CD14-positive monocyte (primary cell): ENCODE results near the gene AHCTF1. TPM values are rescaled to one million over a fixed set of nuclear protein-coding genes. Genes with fewer than 3 reads are reported as not detected.
A peak's percentile ranks its signal among the peaks of the same experiment; 100 is the strongest.
"Not testable (repeated sequence)": the region's sequence is repeated elsewhere in the genome, so short reads cannot be mapped to it uniquely, and the experiment has no call there.

Source experiments
- DNase-seq, 3 donors: peaks; one replicate each; pipeline ENCODE4 v3.0.0-alpha.2; 2011 to 2022
- H2AFZ ChIP-seq: 2 replicates; pipeline ENCODE4 v1.6.0; 2012; ENCODE audit warnings: mild to moderate bottlenecking, low read depth, low read length, inconsistent platforms; ENCODE audit not compliant: insufficient read depth, poor library complexity, severe bottlenecking
- H3K27ac ChIP-seq, 2 donors: 1 replicate in 1 of 2; 2 replicates in 1 of 2; pipeline ENCODE4 v1.5.1; 2012 to 2013; ENCODE audit warnings: low read length in 2 of 2, control low read depth in 1 of 2, inconsistent platforms in 1 of 2, low read depth in 1 of 2, mild to moderate bottlenecking in 1 of 2
- H3K27me3 ChIP-seq, 2 donors: one replicate each; pipeline versions ENCODE4 v1.6.0 to v1.6.1; 2011 to 2013; ENCODE audit warnings: low read length in 2 of 2; ENCODE audit not compliant: control insufficient read depth in 2 of 2, insufficient read depth in 2 of 2
- H3K36me3 ChIP-seq, 2 donors: replicated peaks in 1 of 2; 1 replicate in 1 of 2; 2 replicates in 1 of 2; pipeline versions ENCODE4 v1.5.1 to v1.6.1; 2012 to 2013; ENCODE audit warnings: low read length in 2 of 2, control low read depth in 1 of 2, inconsistent platforms in 1 of 2, mild to moderate bottlenecking in 1 of 2; ENCODE audit not compliant: insufficient read depth in 2 of 2, control insufficient read depth in 1 of 2
- H3K4me1 ChIP-seq, 2 donors: 1 replicate in 1 of 2; 2 replicates in 1 of 2; pipeline versions ENCODE4 v1.5.1 to v1.6.1; 2012 to 2013; ENCODE audit warnings: low read length in 2 of 2, control low read depth in 1 of 2, inconsistent platforms in 1 of 2, mild to moderate bottlenecking in 1 of 2, moderate library complexity in 1 of 2; ENCODE audit not compliant: insufficient read depth in 2 of 2, control insufficient read depth in 1 of 2
- H3K4me2 ChIP-seq: replicated peaks from 2 replicates; pipeline ENCODE3; 2012; ENCODE audit warnings: low read length, moderate library complexity, mild to moderate bottlenecking; ENCODE audit not compliant: poor library complexity, severe bottlenecking; ENCODE audit errors: extremely low read depth
- H3K4me3 ChIP-seq, 3 experiments: fragments of 200-600 bp in 1 of 3; sonication (generic) in 1 of 3; replicated peaks in 1 of 3; 1 replicate in 2 of 3; 2 replicates in 1 of 3; pipeline ENCODE4 v1.5.1; 2011 to 2013; ENCODE audit warnings: low read length in 3 of 3, mild to moderate bottlenecking in 3 of 3, control low read depth in 2 of 3, low read depth in 2 of 3, inconsistent platforms in 1 of 3, moderate library complexity in 1 of 3
- H3K79me2 ChIP-seq: 2 replicates; pipeline ENCODE4 v1.6.0; 2012; ENCODE audit warnings: mild to moderate bottlenecking, control low read depth, inconsistent platforms, low read length, moderate library complexity; ENCODE audit not compliant: insufficient read depth
- H3K9ac ChIP-seq: 2 replicates; pipeline ENCODE4 v1.6.0; 2017; ENCODE audit warnings: low read length, mild to moderate bottlenecking; ENCODE audit not compliant: insufficient read depth, poor library complexity, severe bottlenecking
- H3K9me3 ChIP-seq, 2 donors: replicated peaks in 1 of 2; 1 replicate in 1 of 2; 2 replicates in 1 of 2; pipeline versions ENCODE4 v1.5.1 to v1.6.1; 2012 to 2013; ENCODE audit warnings: low read length in 2 of 2, control low read depth in 1 of 2; ENCODE audit not compliant: control insufficient read depth in 1 of 2, insufficient read depth in 1 of 2
- H4K20me1 ChIP-seq: 2 replicates; pipeline ENCODE4 v1.6.0; 2012; ENCODE audit warnings: mild to moderate bottlenecking, low read length, control low read depth, moderate library complexity; ENCODE audit not compliant: insufficient read depth
- H3K27ac Mint-ChIP-seq, 7 donors: one replicate each; pipeline ENCODE4 v1.8.0; 2020; ENCODE audit warnings: mild to moderate bottlenecking in 7 of 7, mixed read lengths in 7 of 7, moderate library complexity in 6 of 7, inconsistent platforms in 2 of 7
- H3K27me3 Mint-ChIP-seq, 3 donors: one replicate each; pipeline ENCODE4 v1.8.0; 2021 to 2022; ENCODE audit warnings: low read depth in 3 of 3, mild to moderate bottlenecking in 3 of 3, mixed read lengths in 3 of 3, moderate library complexity in 3 of 3, inconsistent platforms in 1 of 3
- H3K36me3 Mint-ChIP-seq, 2 donors: one replicate each; pipeline ENCODE4 v1.8.0; 2020; ENCODE audit warnings: mixed read lengths in 2 of 2, inconsistent platforms in 1 of 2, mild to moderate bottlenecking in 1 of 2
- H3K4me1 Mint-ChIP-seq: one replicate; pipeline ENCODE4 v1.8.0; 2020; ENCODE audit warnings: mild to moderate bottlenecking, mixed read lengths
- H3K4me3 Mint-ChIP-seq, 2 donors: one replicate each; pipeline ENCODE4 v1.8.0; 2020; ENCODE audit warnings: mild to moderate bottlenecking in 2 of 2, mixed read lengths in 2 of 2, moderate library complexity in 1 of 2
- H3K9me3 Mint-ChIP-seq, 7 donors: one replicate each; pipeline ENCODE4 v1.8.0; 2020 to 2022; ENCODE audit warnings: mixed read lengths in 7 of 7, mild to moderate bottlenecking in 6 of 7, moderate library complexity in 6 of 7, inconsistent platforms in 2 of 7
- WGBS: methylation state at CpG from one replicate; pipeline ENCODE4 v1.1.5; 2013; ENCODE audit warnings: missing lambda C conversion rate; ENCODE audit not compliant: insufficient coverage; 5-methylcytosine and 5-hydroxymethylcytosine counted together
- intact Hi-C, 2 donors: fragments of 100-400 bp; cut with micrococcal nuclease; formaldehyde crosslinking; loops; one replicate each; pipeline versions ENCODE4 v1.15.0 to v1.15.1; 2023
- polyA plus RNA-seq, 3 donors: library from polyadenylated mRNA; depleted of rRNA in 1 of 3; unstranded in 2 of 3; stranded (reverse) in 1 of 3; fragments of 300-500 nt in 2 of 3; fragments of >200 nt in 1 of 3; fragmentation: Illumina TruSeq in 2 of 3; gene quantifications; 1 replicate in 2 of 3; 2 replicates in 1 of 3; pipeline ENCODE4 v1.2.3, GENCODE V29; 2012 to 2021
- TF ChIP-seq, protein P1 (sequence below): fragments of 200-600 bp; IDR thresholded peaks from one replicate; pipeline ENCODE4 v1.8.0; 2022; ENCODE audit warnings: antibody characterized with exemption, mild to moderate bottlenecking

AHCTF1 gene
- polyA plus RNA-seq, 3 donors = 2.4 to 8.8 (median 5.4) TPM

DNA sequence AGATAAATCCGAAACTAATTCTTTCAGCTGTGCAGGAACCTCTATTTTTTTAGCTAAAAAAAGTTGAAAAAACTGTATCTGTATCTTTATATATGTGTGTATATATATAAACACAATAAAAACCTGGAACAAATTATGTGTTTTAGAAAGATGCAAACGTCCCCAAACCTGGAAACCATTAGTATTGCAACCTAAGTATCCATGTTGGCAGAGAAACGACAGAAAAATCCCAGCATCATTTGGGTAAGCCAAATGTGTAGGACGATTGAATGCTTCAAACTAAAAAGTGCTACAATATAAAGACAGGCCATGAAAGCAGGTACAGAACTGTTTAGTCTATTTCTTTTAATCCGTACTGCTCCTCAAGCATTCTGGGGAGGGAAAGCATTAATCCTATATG, 87.9 kb downstream of the AHCTF1 start:
- H3K36me3 ChIP-seq = peaks cover 42 to 90% of the 10 kb centered on the region in 2 donors
- Mint-ChIP-seq H3K4me1 (peaks cover 2% of the 10 kb centered on the region), H3K36me3 (peaks cover 51 to 75% of the 10 kb centered on the region in 2 donors), H3K27ac (no peak overlapping the region), H3K4me3 (no peak overlapping the region), H3K9me3 (no peaks in the 10 kb centered on the region), H3K27me3 (no peaks in the 10 kb centered on the region)
- no CpG with 5 or more reads among the region's 5 CpGs for WGBS
- H3K4me2 ChIP-seq = no peak overlapping the region
- H3K79me2 ChIP-seq = no peaks in the 10 kb centered on the region
- H2AFZ ChIP-seq = no peak overlapping the region
- no peaks in the 10 kb centered on the region for H3K9me3 ChIP-seq
- TF ChIP-seq, protein P1, sequence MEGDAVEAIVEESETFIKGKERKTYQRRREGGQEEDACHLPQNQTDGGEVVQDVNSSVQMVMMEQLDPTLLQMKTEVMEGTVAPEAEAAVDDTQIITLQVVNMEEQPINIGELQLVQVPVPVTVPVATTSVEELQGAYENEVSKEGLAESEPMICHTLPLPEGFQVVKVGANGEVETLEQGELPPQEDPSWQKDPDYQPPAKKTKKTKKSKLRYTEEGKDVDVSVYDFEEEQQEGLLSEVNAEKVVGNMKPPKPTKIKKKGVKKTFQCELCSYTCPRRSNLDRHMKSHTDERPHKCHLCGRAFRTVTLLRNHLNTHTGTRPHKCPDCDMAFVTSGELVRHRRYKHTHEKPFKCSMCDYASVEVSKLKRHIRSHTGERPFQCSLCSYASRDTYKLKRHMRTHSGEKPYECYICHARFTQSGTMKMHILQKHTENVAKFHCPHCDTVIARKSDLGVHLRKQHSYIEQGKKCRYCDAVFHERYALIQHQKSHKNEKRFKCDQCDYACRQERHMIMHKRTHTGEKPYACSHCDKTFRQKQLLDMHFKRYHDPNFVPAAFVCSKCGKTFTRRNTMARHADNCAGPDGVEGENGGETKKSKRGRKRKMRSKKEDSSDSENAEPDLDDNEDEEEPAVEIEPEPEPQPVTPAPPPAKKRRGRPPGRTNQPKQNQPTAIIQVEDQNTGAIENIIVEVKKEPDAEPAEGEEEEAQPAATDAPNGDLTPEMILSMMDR = no peak
- H3K27me3 ChIP-seq = no peaks in the 10 kb centered on the region
- H3K4me1 ChIP-seq = no peaks in the 10 kb centered on the region
- no peak overlapping the region for H3K27ac ChIP-seq
- no peak overlapping the region for H3K9ac ChIP-seq
- no peak for DNase-seq
- H4K20me1 ChIP-seq = no peaks in the 10 kb centered on the region
- intact Hi-C loops = no loop called here
- H3K4me3 ChIP-seq = no peak overlapping the region

DNA sequence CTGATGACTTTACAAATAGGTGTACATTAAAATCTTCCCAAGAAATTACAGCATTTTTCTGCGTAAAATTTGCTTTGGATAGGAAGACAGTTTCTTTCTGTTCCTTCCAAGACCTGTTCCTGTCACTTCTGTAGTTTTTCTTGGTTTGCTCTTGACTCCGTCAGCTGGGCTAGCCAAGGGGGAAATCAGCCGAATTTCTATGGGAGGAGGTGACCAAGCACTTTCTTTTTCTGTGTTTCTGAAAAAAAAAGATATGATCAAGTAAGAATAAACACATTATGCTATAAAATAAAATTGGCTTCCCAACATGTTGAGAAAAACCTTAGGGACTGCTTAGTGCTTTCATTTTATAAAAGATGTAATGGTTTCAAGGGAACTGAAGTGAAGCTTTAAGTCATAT, 91.0 kb downstream of the AHCTF1 start:
- DNase-seq, H3K9me3 ChIP-seq, H3K4me1 Mint-ChIP-seq, H3K9me3 Mint-ChIP-seq, H3K79me2 ChIP-seq, H3K27me3 Mint-ChIP-seq, H3K27me3 ChIP-seq, H3K4me2 ChIP-seq, H2AFZ ChIP-seq, H3K4me1 ChIP-seq, H3K4me3 Mint-ChIP-seq, intact Hi-C loops, H3K27ac ChIP-seq, H3K9ac ChIP-seq, H4K20me1 ChIP-seq, H3K4me3 ChIP-seq: not testable (repeated sequence)
- peaks cover 24 to 65% of the 10 kb centered on the region in 2 donors for H3K36me3 ChIP-seq
- no CpG with 5 or more reads among the region's 3 CpGs for WGBS
- H3K27ac Mint-ChIP-seq = peak overlapping the region in 4 of 7 donors; percentile 22 to 58 (median 43)
- H3K36me3 Mint-ChIP-seq = peaks cover 31 to 46% of the 10 kb centered on the region in 2 donors
